ENCODE measurements around the gene SLC39A11.
"Not testable (repeated sequence)": the region's sequence is repeated elsewhere in the genome, so short reads cannot be mapped to it uniquely, and the experiment has no call there.

SLC39A11 gene

DNA sequence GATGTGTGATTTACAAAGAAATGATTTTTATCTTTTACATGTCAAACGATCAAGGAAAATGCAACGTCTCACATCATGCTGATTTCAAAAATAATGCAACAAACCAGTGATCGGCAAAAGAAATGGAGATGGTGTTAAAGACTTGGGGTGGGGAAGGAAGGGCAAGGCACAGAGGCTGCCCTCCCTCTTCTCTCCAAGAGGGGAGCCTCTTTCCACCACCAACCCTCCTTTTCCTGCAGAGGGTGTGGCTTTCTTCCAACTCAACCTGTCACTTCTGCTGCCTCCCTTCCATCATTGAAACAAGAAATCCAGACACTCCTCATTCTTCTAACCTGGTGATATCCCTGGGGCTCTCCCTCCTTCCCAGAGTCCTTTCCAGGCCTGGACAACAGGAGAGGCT lies 320.8 kb downstream of the SLC39A11 start:
- FAIRE-seq: no peak

DNA sequence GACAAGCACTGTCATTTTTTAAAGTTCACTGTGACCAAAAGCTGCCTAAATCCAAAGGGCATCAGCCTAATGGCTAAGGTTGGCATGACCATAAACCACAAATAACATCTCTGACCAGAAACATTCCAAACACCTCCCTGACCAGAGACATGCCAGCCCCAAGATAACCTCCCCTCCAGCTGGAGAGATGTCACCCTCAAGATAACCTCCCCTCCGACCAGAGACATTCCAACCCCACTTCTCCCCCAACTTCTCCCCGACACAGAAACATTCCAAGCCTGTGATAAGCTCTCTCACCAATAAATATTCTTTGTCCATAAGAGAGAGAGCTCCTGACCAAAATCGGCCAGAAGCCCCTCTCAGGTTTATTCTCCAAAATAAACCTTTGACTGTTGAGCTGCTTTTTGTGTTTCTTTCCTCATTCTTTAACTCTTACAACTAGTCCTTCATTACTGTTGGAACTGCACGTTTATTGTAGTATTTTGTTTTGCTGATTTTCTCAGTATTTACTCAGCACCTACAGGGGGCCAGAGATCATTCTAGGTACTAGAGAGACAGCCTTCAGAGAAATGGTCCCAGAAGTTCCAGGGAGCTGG lies 325.6 kb downstream of the SLC39A11 start:
- FAIRE-seq: no peak

DNA sequence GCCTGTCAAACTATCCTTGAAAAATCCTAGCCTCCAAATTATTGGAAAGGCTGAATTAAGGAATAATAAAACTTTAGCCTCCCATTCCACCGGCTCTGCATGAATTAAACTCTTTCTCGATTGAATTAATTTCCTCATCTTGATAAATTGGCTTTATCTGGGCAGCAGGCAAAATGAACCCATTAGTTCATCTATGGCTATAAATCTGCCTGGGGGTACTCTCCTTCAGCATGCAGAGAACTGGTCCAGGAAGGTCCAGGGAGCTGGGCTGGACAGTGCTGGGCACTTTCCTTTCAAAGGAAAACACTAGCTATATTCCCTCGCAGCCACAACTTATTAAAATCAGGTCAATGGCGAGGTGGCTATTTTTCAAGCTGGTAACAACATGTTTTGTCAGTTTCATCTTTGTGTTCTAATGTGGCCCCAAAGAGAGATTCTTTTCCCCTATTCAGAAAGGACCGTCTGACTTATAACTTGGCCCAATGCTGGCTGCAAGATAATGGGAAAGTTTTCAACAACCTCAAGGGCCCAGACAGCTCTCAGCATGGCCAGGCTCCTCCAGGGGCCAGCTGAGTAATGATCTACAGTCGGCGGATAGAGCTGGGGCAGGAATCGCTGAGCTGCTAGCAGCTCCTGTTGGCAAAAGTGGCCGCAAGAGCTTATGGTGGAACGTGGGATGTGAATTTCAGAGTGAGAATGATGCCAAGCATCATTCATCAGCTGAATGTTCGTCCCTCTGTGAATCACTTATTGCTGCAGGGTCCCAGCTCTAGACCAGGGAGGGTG lies 326.9 kb downstream of the SLC39A11 start:
- FAIRE-seq: no peak

DNA sequence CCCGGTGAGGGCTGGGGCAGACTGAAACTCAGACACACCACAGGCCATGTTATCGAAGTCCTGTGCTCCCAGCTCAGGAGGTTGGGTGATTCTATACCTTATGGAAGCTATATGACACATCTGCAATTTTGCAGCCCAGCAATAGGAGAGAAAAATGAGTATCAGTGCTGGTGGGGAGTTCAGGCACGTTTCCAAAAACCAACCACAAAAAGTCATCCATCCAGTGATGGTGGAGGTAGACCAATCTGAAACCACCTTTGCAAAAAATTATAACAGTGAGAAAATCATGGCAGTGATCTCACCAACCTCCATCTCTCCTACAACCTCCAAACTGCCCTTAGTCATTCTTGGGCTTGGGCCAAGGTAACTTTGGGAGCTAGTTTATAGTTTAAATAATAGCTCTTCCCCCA lies 327.9 kb downstream of the SLC39A11 start:
- FAIRE-seq: no peak

DNA sequence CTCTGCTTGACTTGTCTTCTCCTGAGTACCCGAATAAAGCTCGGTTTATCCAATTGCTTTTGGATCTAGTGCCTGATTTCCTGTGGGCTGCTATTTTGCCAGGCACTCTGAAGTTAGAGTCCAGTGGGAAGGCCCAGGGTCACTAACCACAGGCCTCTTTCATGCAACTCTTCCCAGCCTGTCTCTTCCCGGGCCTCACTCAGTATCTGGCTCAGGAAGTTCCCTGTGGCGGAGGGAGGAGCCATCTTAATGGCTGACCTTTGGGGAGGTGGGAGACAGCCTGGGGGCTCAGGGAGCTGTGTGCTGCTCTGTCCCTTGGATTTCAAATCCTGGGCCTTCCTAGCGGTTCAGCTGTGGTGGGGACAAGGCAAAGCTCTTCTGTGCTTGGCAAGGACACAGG lies 328.5 kb downstream of the SLC39A11 start:
- no peak for FAIRE-seq

DNA sequence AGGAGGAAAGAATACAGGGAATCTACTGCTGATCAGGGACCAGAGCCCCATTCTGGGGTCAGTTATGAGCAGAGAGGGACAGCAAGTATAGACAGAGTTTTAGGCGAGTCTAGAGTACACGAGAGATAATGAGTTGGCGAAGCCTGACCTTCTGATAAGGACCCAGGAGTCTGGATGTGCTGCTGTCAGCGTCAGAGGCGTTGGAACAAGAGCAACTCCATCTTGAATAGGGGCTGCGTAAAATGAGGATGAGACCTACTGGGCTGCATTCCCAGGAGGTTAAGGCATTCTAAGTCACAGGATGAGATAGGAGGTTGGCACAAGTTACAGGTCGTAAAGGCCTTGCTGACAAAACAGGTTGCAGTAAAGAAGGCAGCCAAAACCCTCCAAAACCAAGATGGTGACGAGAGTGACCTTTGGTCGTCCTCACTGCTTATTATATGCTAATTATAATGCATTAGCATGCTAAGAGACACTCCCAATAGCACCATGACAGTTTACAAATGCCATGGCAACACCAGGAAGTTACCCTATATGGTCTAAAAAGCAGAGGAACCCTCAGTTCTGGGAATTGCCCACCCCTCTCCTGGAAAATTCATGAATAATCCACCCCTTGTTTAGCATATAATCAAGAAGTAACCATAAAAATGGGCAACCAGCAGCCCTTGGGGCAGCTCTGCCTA lies 330.5 kb downstream of the SLC39A11 start:
- not testable (repeated sequence) for FAIRE-seq

DNA sequence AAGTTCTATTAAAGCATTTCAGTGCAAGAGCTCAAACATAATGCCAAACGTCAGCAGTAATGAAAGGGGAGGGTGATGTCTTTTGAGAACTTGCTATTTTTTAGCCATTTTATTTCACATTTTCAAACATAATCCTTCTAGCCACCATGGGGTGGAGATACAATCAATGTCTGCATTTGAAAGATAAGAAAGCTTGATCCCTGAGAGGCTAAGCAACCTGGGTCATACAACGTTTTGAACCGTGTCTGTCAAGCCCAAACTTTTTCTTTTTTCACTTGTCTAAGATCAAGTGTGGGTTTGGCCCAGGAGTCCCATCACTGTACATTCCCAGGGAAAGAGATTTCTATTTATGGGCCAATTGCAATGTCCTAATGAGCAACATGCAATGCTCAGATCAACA lies 331.1 kb downstream of the SLC39A11 start:
- no peak for FAIRE-seq

DNA sequence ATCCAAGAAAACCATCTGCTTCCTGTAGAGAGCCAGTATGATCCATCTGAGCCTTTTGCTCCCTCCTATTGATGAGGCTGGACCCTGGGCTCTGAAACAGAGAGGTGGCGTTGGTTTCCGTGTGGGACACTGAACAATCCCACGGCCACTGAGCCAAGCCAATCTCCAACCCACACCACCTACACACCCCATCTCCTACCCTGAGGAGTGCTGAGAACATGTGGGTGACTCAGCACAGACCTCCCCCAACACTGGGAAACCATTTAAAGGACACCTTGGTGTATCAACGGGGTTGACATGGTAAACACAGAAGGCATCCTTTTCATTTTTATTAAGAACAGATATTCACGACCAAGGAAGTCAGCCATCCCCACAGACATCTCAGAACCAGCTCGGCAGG lies 332.1 kb downstream of the SLC39A11 start:
- no peak for FAIRE-seq

DNA sequence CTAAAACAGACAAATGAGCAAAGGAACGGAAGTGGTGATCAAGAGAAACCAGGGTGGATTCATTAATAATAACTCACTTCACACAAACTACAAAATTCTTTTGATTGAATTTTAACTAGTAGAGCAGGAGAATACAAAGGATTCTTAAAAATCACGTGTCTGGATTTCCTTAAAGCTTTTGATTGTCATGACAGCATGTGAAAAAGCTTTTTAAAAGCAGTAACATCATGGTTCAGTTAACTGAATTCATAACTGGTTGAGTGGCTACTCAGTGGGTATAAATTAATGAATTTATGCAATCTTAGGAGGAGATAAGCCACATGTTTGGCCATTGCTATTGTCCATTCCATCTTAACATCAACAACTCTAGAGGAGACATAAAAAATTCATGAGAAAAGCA lies 333.2 kb downstream of the SLC39A11 start:
- no peak for FAIRE-seq

DNA sequence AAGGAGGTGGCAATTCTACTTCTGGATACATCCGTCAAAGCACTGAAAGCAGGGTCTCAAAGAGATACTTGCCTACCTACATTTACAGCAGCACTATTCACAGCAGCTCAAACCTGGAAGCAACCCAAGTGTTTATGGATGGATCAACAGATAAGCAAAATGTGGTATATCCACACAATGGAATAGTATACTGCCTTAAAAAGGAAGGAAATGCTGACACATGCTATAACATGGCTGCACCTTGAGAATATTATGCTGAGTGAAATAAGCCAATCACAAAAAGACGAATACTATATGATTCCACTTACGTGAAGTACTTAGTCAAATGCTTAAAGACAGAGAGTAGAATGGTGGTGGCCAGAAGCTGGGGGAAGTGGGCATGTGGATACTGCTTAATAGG lies 336.2 kb downstream of the SLC39A11 start:
- no peak for FAIRE-seq

DNA sequence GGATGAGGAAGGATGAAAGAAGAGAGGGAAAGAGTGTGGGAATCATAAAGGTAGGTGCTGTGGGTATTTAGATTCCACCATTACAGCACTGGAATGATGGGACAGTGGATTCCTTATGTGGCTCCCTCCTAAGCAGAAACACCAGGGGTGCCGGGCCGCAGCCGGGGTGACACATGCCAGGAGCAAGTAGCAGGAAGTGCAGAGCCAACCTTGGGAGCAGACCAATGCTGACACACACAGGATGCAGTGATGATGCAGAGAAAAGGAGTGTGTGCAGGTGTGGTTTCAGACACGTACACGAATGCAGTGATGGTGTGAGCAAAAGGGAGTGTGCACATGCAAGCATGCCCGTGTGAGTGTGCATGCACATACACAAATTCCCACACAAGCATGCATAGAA lies 338.0 kb downstream of the SLC39A11 start:
- FAIRE-seq: no peak

DNA sequence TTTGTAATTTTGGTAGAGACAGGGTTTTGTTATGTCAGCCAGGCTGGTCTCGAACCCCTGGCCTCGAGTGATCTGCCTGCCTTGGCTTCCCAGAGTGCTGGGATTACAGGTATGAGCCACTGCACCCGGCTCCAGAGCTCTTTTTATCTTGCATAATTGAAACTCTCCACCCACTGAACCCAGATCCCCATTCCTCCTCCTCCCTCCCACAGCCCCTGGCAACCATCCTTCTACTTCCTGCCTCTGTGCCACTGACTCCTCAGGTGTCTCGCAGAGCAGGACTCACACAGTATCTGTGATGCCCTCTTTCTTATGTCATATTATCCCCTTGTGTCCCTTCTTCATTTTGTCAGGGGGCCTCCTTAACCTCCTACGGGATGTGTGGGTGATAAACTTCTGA lies 340.7 kb downstream of the SLC39A11 start:
- no peak for FAIRE-seq

DNA sequence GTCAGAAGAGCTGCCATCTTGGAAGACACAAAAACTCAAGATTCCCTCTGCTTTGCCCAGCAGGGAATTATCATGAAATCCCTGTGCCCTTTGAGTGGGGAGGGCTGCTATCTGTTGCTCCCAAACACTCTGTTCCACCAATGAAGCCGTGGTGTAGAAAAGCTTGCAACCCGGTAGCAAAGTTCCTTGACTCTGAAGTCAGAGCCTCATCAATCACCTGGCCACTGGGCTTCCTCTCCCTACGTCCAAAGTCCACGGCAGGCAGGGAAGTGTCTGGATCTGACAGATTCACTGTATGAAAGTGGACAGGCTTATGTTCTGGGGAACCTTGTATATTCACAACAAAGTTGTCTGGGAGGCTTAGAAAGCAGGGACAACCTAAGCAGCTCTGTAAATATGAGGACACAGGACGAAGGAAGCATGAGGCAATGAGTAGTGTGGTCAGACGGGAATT lies 343.3 kb downstream of the SLC39A11 start:
- no peak for FAIRE-seq

DNA sequence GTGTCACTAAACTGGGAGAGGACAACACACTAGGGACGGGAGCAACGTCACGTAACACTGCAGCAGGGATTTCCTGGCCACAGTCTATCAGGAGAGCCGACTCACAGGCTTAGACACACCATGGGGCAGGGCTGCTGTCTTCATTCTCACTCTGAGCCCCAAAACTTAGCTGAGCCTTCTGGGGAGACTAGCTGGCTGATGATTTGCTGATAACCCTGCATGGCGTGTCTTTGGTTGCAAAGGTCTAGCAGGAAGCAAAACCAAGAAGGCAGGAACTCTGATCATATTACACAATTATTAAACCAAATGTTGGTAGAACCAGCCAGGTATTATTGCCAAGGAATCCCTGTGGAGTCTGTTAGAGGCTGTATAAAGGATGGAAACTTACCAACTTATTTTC lies 345.0 kb downstream of the SLC39A11 start:
- no peak for FAIRE-seq

DNA sequence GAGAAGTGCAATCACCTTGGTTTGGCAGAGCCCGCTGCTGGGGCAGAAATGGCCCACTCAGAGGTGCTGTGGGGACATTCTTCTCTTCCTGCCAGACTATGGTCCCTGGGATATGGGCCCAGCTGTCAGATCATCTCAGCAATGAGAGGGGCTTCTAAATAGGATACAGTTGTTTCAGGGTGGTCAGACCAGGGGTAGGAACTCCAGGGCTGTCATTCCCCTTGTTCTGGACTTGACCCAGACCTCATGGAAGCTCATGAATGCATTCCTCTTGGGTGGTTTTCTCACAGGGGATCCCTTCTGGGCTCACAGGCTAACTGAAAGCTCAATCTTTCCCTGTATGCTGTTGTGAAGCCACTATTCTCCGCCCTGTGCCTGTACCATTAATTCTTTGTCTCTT lies 347.2 kb downstream of the SLC39A11 start:
- FAIRE-seq: no peak

DNA sequence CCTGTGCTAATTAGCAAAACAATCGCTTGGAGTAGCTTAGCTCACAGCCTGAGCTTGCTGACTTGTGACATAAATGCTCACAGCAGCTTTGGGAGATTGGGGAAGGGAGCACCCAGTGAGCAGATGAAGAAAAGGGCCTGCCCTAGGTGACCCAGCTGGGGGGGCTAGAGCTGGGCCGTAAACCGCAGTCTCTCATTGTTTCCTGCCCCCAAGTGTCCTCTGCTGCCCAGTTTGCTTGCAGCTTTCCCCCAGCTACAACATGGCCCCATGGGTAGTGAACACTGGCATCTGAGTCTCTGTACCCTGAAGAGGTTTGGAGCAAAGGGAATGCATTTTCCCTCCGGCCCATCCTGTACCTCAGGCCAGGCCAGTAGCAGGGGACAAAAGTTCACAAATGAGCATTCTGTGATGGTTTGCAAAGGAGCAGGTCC lies 349.4 kb downstream of the SLC39A11 start:
- FAIRE-seq: no peak

DNA sequence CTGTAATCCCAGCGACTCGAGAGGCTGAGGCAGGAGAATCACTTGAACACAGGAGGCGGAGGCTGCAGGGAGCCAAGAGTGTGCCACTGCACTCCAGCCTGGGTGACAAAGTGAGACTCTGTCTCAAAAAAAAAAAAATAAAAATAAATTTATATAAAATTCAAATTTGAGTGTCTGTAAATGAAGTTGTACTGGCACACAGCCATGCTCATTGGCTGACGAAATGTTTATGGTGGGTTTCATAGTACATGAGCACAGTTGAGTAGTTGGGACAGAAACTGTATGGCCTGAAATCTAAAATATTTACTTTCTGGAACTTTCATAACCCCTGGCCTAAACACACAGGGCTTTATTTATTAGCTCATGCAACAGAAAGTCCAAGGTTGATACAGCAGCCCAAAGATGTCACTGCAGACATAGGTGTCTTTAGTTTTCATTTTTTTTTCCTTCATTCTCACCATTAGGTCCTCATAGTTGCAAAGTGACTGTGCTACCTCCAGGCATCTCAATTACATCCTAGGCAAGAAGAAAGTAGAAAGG lies 355.3 kb downstream of the SLC39A11 start:
- no peak for FAIRE-seq

DNA sequence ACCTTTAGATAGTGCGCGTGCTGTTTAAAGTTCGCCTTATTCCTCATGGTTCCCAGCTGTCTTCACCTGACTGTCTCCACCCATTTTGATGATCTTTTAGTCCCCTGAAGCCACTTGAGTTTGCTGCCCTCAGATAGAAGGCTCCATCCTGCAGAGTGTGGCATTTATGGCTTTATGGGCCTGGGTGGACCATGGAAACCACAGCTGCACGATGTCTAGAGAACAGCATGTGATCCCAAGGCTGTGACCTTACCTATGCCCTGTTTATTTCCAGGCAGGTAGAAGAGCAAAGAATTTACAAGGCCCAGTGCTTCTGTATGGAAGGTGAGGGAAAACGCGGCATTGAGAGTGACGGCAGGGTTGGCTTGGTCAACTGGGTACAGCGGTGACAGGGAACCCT lies 356.9 kb downstream of the SLC39A11 start:
- FAIRE-seq: no peak

DNA sequence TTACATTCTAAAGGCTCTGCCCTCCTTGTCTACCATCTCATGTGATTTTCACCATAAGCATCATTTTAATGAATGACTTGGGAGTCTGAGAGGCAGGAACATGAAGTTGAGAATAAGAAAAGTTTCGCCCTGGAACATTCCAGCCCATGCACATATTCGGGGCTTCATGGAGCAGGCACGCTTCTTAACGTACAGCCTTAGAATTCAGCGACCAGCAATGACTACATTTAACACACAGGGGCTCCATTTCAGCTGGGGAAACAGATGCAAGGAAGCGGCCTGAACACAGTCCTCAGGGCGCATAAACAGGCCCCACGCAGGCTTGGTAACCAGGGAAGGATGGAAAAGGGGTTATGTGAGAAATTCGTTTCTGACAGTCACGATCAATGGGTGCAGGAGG lies 357.4 kb downstream of the SLC39A11 start:
- no peak for FAIRE-seq

DNA sequence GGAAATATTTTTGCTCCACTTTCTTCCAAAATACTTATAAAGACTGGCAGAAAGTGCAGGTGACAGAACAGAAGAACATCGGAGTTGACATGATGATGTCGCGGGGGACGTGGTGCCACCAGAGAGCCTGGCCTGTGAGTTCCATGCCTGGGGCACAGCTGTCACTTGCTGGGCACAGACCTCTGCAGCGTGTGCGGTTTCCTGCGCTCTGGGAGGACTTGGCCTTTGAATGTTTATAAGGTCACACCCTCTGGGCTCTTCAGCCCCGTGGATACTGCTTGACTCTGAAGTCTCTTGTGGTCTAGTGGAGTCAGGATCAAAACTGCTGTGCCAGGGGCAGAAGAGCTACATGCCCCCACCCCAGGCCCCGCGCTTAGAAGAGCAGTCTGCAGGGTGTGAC lies 357.9 kb downstream of the SLC39A11 start:
- no peak for FAIRE-seq

DNA sequence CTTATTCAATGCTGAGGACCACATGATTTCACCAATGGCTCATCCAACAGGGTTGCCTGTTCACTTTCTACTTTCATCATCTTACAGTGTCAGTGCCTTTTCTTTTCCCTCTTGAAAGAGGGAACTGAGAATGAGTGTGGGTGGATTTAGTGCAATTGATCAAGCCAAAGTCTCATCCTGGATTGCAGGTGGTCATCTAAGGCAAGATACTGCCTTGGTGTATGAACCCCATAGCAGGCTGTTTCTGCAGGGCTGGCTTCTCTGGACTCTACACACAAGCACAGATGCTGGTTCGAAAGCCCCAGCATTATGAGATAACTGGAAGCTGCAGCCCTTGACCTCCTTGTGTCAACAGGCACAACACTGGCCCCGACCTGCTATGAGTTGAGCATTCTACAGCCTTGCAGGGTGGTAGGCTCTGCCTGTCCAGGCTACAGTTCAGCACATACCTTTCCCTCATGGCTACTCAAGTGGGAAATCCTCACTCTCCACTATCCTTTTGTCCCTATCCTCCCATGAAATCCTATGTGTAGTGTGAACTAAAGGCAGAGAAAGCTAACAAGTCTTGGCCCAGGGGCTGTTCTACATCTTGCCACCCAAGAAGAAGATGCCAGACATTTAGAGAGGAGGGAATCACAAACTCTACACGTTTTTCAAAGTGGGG lies 358.7 kb downstream of the SLC39A11 start:
- FAIRE-seq: no peak

DNA sequence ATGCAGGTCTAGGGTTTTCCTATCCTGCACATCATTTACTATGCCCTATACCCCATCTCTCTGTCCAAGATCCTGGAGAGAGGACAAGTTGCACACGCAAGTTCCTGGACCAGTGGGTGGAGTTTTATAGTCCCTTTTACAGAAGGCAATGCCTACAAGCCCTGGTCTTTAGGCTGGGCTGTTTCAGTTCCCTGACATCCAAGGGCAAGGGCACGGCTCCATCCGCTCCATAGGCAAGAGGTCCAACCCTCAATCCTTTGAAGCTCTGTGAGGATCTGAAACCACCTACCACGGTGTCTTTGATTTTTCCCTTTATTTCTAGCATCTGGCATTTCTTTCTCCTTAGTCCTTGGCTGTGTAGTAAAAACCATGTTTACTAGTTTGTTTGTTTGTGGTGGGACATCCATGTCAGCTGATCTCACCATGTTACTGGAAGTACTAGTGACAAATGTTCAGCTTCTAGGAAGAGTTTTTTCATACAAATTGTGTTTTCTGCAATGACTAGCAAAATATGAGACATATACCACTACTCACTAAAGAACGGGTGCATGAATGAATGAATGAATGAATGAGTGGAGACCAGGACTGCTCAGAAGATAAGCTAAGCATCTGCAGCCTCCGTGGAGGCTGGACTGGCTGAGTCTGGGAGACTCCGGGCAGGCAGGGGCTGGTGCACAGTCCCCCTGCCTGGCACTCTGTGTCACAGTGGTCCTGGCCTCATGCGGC lies 359.4 kb downstream of the SLC39A11 start:
- no peak for FAIRE-seq

DNA sequence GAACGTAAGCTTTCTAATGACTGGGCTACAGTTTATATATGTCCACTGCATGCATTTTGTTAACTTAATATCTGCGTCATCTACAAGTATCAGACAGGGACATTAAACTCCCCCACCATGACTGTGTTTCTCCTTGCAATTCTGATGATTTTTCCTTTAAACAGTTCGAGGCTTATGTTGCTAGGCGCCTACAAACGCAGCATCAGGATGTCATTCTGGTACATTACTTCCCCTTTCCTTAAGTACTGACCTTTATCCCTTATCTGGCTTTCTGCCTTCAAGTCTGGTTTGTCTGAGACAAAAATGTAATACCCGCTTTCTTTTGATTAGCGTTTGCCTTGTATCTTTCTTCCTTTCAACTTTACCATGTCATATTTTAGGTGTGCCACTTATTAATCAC lies 362.4 kb downstream of the SLC39A11 start:
- no peak for FAIRE-seq

All from A204.1 (cell line).